Upper lobe of right lung (tissue), 1 donor: ENCODE results near the gene SCN5A. TPM values are rescaled to one million over a fixed set of nuclear protein-coding genes. Genes with fewer than 3 reads are reported as not detected.

ENCODE experiments used
- ATAC-seq: fragments of 200-7000 bp; cut with Tn5 transposase; one replicate; pipeline ENCODE4 v1.9.1; 2020; ENCODE audit warnings: mild to moderate bottlenecking, moderate library complexity
- DNase-seq: peaks from one replicate; pipeline ENCODE4 v3.0.0-alpha.2; 2020
- H3K27ac ChIP-seq: fragments of 200-600 bp; one replicate; pipeline ENCODE4 v1.8.0; 2022
- H3K27me3 ChIP-seq: fragments of 200-600 bp; one replicate; pipeline ENCODE4 v1.8.0; 2022; ENCODE audit warnings: mild to moderate bottlenecking
- H3K36me3 ChIP-seq: fragments of 200-600 bp; one replicate; pipeline ENCODE4 v1.8.0; 2022
- H3K4me1 ChIP-seq: fragments of 200-600 bp; one replicate; pipeline ENCODE4 v1.8.0; 2022
- H3K4me3 ChIP-seq: fragments of 200-600 bp; one replicate; pipeline ENCODE4 v1.8.0; 2022; ENCODE audit warnings: mild to moderate bottlenecking
- H3K9me3 ChIP-seq: fragments of 200-600 bp; one replicate; pipeline ENCODE4 v1.8.0; 2022
- intact Hi-C: fragments of 100-400 bp; cut with DNase I; formaldehyde crosslinking; loops from one replicate; pipeline ENCODE4 v1.11.0; 2022
- total RNA-seq: library from RNA; stranded (reverse); fragmentation: NEBNext Ultra II Directional; extraction: Animal tissue kit (Norgen Biotek cat#: 25700); gene quantifications from one replicate; pipeline ENCODE4 v1.2.1, GENCODE V29; 2021
- TF ChIP-seq, protein P1 (sequence below): fragments of 200-600 bp; IDR thresholded peaks from one replicate; pipeline ENCODE4 v1.8.0; 2022; ENCODE audit warnings: antibody characterized with exemption
- donor health status: DM: no; HTN: yes; CAD: no; lungs with severe emphysema.

The SCN5A gene
- total RNA-seq, 1 donor from 2014 or later = 0.58 TPM

DNA sequence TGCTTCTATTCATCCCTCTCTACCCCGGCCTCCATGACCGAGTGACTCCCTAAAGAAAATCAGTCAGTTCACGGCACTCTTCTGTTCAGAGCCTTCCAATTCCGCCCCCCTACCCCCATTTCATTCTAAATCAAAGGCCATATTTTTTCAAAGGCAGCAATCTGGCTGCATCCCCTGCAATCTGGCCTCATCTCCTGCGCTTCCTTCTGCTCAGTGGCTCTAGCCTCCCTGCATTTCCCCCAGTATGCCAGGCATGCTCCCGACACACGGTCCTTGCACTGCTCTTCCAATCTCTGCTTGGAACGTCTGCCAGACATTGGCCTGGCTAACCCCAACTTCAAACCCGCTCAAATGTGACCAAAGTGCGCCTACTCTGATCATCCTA, 85.6 kb downstream of the SCN5A start:
- H3K27me3 ChIP-seq = no peaks in the 10 kb centered on the region
- H3K4me3 ChIP-seq = no peak overlapping the region
- no peaks in the 10 kb centered on the region for H3K4me1 ChIP-seq
- ATAC-seq = no peak
- no peaks in the 10 kb centered on the region for H3K9me3 ChIP-seq
- intact Hi-C loops = no loop called here
- TF ChIP-seq, protein P1, sequence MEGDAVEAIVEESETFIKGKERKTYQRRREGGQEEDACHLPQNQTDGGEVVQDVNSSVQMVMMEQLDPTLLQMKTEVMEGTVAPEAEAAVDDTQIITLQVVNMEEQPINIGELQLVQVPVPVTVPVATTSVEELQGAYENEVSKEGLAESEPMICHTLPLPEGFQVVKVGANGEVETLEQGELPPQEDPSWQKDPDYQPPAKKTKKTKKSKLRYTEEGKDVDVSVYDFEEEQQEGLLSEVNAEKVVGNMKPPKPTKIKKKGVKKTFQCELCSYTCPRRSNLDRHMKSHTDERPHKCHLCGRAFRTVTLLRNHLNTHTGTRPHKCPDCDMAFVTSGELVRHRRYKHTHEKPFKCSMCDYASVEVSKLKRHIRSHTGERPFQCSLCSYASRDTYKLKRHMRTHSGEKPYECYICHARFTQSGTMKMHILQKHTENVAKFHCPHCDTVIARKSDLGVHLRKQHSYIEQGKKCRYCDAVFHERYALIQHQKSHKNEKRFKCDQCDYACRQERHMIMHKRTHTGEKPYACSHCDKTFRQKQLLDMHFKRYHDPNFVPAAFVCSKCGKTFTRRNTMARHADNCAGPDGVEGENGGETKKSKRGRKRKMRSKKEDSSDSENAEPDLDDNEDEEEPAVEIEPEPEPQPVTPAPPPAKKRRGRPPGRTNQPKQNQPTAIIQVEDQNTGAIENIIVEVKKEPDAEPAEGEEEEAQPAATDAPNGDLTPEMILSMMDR = no peak
- no peaks in the 10 kb centered on the region for H3K36me3 ChIP-seq
- no peak overlapping the region for H3K27ac ChIP-seq
- DNase-seq = peak; percentile 22

DNA sequence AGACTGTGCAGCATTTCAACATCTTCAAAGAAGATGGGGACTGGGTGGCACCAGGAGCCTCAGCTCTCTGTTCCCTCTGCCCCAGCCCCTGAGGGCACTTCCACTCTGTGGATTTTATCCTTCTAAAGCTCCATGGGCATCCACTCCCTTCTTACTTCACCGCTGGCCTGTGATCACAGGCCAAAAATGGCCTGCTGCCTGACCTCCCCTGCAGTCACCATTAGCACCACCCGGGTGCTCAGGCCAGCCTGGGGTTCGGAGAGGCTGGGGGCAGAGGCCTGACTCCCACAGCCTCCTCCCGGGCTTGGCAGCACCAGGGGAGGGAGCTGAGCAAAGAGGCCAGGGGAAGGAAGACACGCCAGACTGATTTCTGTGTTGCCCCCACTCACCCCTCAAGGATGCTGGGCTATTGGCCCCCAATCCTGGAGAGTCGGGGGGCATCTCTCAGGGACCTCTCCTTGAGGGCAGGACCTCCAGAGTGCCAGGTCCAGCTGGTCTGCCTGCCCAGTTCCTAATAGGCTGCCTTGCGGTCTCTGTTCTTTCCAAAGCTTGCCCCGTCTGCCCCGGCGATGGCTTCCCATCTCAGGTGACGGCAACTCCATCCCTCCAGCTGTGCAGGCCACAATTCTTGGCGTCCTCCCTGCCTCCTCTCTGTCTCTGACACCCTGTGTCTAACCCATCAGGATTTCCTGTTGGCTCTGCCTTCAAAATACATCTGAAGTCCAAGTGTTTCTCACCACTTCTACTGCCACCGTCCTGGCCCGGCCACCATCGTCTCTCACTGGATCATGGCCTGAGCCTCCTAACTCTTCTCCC, 86.2 kb downstream of the SCN5A start:
- peak; percentile 38 for DNase-seq
- TF ChIP-seq, protein P1 = no peak
- H3K27me3 ChIP-seq = no peaks in the 10 kb centered on the region
- intact Hi-C loops = no loop called here
- H3K4me3 ChIP-seq = no peak overlapping the region
- H3K27ac ChIP-seq = no peak overlapping the region
- no peaks in the 10 kb centered on the region for H3K36me3 ChIP-seq
- ATAC-seq = no peak
- H3K9me3 ChIP-seq = no peaks in the 10 kb centered on the region
- H3K4me1 ChIP-seq = no peaks in the 10 kb centered on the region

DNA sequence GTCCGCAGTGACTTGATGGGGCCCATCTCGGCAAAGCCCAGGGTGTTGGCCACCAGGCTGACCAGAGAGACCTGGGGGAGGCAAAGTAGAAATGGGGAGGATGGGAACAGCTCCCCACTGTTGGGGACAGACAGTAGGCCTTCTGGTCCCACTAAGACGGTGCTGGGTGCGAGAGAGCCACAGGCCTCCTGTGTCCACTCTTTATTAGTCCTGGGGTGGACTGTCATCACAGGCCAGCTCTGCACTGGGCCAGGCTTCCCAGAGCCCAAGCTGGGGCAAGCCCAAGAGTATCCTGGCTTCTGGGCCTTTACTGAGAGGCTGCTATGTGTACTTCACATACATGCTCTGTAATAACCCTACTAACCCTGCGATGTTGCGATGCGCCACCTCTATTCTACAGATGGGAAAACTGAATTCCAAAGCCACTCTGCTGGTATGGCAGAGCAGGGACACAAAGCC, 87.0 kb downstream of the SCN5A start:
- Histone ChIP-seq H3K27me3 (no peaks in the 10 kb centered on the region), H3K27ac (no peak overlapping the region), H3K4me3 (no peak overlapping the region), H3K4me1 (no peaks in the 10 kb centered on the region), H3K9me3 (no peaks in the 10 kb centered on the region), H3K36me3 (no peaks in the 10 kb centered on the region)
- TF ChIP-seq, protein P1 = no peak
- ATAC-seq (no peak), DNase-seq (peak; percentile 43)
- intact Hi-C loops = no loop called here

DNA sequence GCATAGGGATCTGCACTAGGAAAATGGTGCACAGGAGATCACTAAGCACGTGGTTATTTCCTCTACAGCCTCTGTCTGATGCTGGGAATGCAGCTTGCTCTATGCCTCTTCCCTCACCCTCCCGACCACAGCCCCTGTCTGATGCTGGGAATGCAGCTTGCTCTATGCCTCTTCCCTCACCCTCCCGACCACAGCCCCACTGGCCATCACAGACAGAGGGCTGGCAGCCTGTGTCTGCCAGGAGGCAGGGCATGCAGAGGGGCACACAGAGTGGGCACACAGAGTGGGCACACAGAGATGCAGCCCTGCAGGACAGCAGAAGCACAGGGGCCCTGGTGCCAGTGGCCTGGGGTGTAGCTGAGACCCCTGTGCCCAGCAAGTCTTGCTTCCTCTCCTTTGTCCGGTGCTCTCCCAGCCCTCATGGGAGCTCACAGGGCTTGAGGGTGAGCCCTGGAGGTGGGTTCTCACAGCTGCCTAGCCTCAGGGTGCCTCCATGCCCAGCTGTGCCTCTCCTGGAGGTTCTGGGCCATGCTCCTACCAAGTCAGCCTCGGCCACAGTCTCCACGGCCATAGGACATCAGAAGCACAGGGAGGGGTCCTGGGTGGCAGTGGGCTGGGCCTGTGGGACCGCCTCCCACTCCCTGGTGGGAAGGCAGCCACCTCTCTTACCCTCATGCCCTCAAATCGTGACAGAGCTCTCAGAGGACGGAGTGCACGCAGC, 87.6 kb downstream of the SCN5A start:
- no peaks in the 10 kb centered on the region for H3K27me3 ChIP-seq
- no peak overlapping the region for H3K4me3 ChIP-seq
- no peak overlapping the region for H3K27ac ChIP-seq
- peak; percentile 21 for DNase-seq
- no peak for ATAC-seq
- H3K36me3 ChIP-seq = no peaks in the 10 kb centered on the region
- intact Hi-C loops = no loop called here
- H3K4me1 ChIP-seq = no peaks in the 10 kb centered on the region
- H3K9me3 ChIP-seq = no peaks in the 10 kb centered on the region
- TF ChIP-seq, protein P1 = no peak

DNA sequence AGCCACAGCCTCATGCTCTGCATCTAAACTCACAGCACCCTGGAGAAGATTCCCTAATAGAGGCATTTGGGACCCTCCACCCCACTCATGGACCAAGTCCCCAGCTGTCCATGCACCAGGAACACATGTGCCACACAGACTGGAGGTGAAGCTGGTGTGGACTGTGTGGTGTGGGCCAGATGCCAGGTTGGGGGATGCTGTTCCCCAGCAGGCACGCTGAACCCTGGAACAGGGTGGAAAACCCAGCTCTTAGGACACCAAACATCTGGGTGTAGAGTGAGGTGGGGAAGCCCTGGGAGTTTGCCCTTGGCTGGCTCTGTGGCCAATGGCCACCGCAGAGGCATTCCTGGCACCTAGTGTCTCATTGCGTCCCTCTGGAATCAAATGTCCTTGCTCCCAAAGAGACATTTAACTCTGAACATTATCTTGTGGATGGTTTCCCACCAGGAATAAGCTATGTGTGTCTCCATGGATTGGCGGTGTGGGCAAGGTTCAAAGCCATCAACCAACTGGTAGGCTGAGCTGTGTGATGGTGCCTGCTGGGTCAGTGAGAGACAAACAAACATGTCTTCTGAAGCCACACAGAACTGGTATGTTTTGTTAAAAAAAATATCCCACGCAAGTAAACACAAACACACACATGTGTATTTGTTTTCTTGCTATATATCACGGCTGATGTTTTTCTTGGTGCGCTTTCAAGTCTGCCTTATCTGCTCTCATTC, 88.3 kb downstream of the SCN5A start:
- Histone ChIP-seq H3K9me3 (no peaks in the 10 kb centered on the region), H3K36me3 (no peaks in the 10 kb centered on the region), H3K4me1 (no peaks in the 10 kb centered on the region), H3K27ac (no peak overlapping the region), H3K27me3 (no peaks in the 10 kb centered on the region), H3K4me3 (no peak overlapping the region)
- peak; percentile 41 for DNase-seq
- intact Hi-C loops = no loop called here
- TF ChIP-seq, protein P1 = no peak
- ATAC-seq = no peak
